ENCODE data around the gene CD99L2.

CD99L2 gene

GRCh38 chrX:150863191-150863590 is 35.3 kb downstream of the CD99L2 start:
- H2BK120ac ChIP-seq (ENCODE audit: low read depth, low read length): no peak overlapping the region
- no peak overlapping the region for H3K4me2 ChIP-seq (ENCODE audit: low read length)
- H3K18ac ChIP-seq (ENCODE audit: low read length): no peak overlapping the region
- no peaks in the 10 kb centered on the region for H3K79me1 ChIP-seq (ENCODE audit: low read length)
- no peak overlapping the region for H3K4me3 ChIP-seq (ENCODE audit: low read length)
- no peak overlapping the region for H2BK15ac ChIP-seq (replicated peaks; ENCODE audit: low read depth)
- H3K56ac ChIP-seq (ENCODE audit: low read length): no peak overlapping the region
- no peak overlapping the region for H2BK5ac ChIP-seq (ENCODE audit: low read length)
- no peak overlapping the region for H3K27ac ChIP-seq (ENCODE audit: low read depth, low read length)
- H3K36me3 ChIP-seq (ENCODE audit: control insufficient read depth, insufficient read depth, low read length): no peaks in the 10 kb centered on the region
- no peaks in the 10 kb centered on the region for H3K27me3 ChIP-seq (ENCODE audit: insufficient read depth, low read length, poor library complexity)
- H4K5ac ChIP-seq (ENCODE audit: low read length): no peak overlapping the region
- no peaks in the 10 kb centered on the region for H3K79me2 ChIP-seq (ENCODE audit: control insufficient read depth, insufficient read depth, low read length)
- H3K9ac ChIP-seq (ENCODE audit: low read length): no peak overlapping the region
- no peak overlapping the region for H3K23ac ChIP-seq (ENCODE audit: low read length)
- no peaks in the 10 kb centered on the region for H3K4me1 ChIP-seq (ENCODE audit: control insufficient read depth, low read depth, low read length)
- no peak overlapping the region for H3K4ac ChIP-seq (ENCODE audit: low read depth, low read length)
- no peak overlapping the region for H2AK5ac ChIP-seq (ENCODE audit: low read length)
- H4K8ac ChIP-seq (ENCODE audit: low read depth, low read length): no peak overlapping the region
- no peak for DNase-seq

GRCh38 chrX:150857453-150857852 is 41.0 kb downstream of the CD99L2 start:
- no peak overlapping the region for H3K4me3 ChIP-seq (ENCODE audit: low read length)
- no CpG with 5 or more reads among the region's 3 CpGs for WGBS (ENCODE audit: extremely low coverage, insufficient coverage, low lambda C conversion rate)
- no peak overlapping the region for H2BK120ac ChIP-seq (ENCODE audit: low read depth, low read length)

GRCh38 chrX:150856785-150857184 is 41.7 kb downstream of the CD99L2 start:
- no peaks in the 10 kb centered on the region for H3K79me2 ChIP-seq (ENCODE audit: control insufficient read depth, insufficient read depth, low read length)
- H3K9ac ChIP-seq (ENCODE audit: low read length): no peak overlapping the region
- H3K4me3 ChIP-seq (ENCODE audit: low read length): no peak overlapping the region
- no peak overlapping the region for H2BK5ac ChIP-seq (ENCODE audit: low read length)
- no peak overlapping the region for H3K56ac ChIP-seq (ENCODE audit: low read length)
- no peak overlapping the region for H3K23ac ChIP-seq (ENCODE audit: low read length)
- DNase-seq: no peak
- H3K4me2 ChIP-seq (ENCODE audit: low read length): no peak overlapping the region
- H3K4me1 ChIP-seq (ENCODE audit: control insufficient read depth, low read depth, low read length): no peaks in the 10 kb centered on the region
- H3K27me3 ChIP-seq (ENCODE audit: insufficient read depth, low read length, poor library complexity): no peaks in the 10 kb centered on the region
- no peak overlapping the region for H4K8ac ChIP-seq (ENCODE audit: low read depth, low read length)
- H2BK120ac ChIP-seq (ENCODE audit: low read depth, low read length): no peak overlapping the region
- no peaks in the 10 kb centered on the region for H3K79me1 ChIP-seq (ENCODE audit: low read length)
- H4K5ac ChIP-seq (ENCODE audit: low read length): no peak overlapping the region
- no CpG with 5 or more reads among the region's 1 CpG for WGBS (ENCODE audit: extremely low coverage, insufficient coverage, low lambda C conversion rate)
- no peak overlapping the region for H3K18ac ChIP-seq (ENCODE audit: low read length)
- H2BK15ac ChIP-seq (replicated peaks; ENCODE audit: low read depth): no peak overlapping the region
- no peak overlapping the region for H3K4ac ChIP-seq (ENCODE audit: low read depth, low read length)
- H3K36me3 ChIP-seq (ENCODE audit: control insufficient read depth, insufficient read depth, low read length): no peaks in the 10 kb centered on the region
- no peak overlapping the region for H2AK5ac ChIP-seq (ENCODE audit: low read length)
- no peak overlapping the region for H3K27ac ChIP-seq (ENCODE audit: low read depth, low read length)

More at GRCh38 chrX:150857453-150857852, 41.0 kb downstream of the CD99L2 start:
- Histone ChIP-seq H2BK15ac (replicated peaks; ENCODE audit: low read depth) (no peak overlapping the region), H3K27me3 (ENCODE audit: insufficient read depth, low read length, poor library complexity) (no peaks in the 10 kb centered on the region), H4K5ac (ENCODE audit: low read length) (no peak overlapping the region), H4K8ac (ENCODE audit: low read depth, low read length) (no peak overlapping the region), H3K4ac (ENCODE audit: low read depth, low read length) (no peak overlapping the region), H3K23ac (ENCODE audit: low read length) (no peak overlapping the region), H3K4me2 (ENCODE audit: low read length) (no peak overlapping the region), H3K18ac (ENCODE audit: low read length) (no peak overlapping the region), H2BK5ac (ENCODE audit: low read length) (no peak overlapping the region), H3K9ac (ENCODE audit: low read length) (no peak overlapping the region), H3K4me1 (ENCODE audit: control insufficient read depth, low read depth, low read length) (no peaks in the 10 kb centered on the region), H3K36me3 (ENCODE audit: control insufficient read depth, insufficient read depth, low read length) (no peaks in the 10 kb centered on the region), H3K79me1 (ENCODE audit: low read length) (no peaks in the 10 kb centered on the region), H2AK5ac (ENCODE audit: low read length) (no peak overlapping the region), H3K79me2 (ENCODE audit: control insufficient read depth, insufficient read depth, low read length) (no peaks in the 10 kb centered on the region), H3K27ac (ENCODE audit: low read depth, low read length) (no peak overlapping the region), H3K56ac (ENCODE audit: low read length) (no peak overlapping the region)
- DNase-seq: no peak

GRCh38 chrX:150856101-150856500 is 42.4 kb downstream of the CD99L2 start:
- H2AK5ac ChIP-seq (ENCODE audit: low read length): no peak overlapping the region
- H2BK5ac ChIP-seq (ENCODE audit: low read length): no peak overlapping the region
- no peaks in the 10 kb centered on the region for H3K27me3 ChIP-seq (ENCODE audit: insufficient read depth, low read length, poor library complexity)
- no peaks in the 10 kb centered on the region for H3K79me1 ChIP-seq (ENCODE audit: low read length)
- no peak overlapping the region for H3K9ac ChIP-seq (ENCODE audit: low read length)
- H2BK120ac ChIP-seq (ENCODE audit: low read depth, low read length): no peak overlapping the region
- WGBS (ENCODE audit: extremely low coverage, insufficient coverage, low lambda C conversion rate): no CpG with 5 or more reads among the region's 3 CpGs
- no peak overlapping the region for H2BK15ac ChIP-seq (replicated peaks; ENCODE audit: low read depth)
- H3K4ac ChIP-seq (ENCODE audit: low read depth, low read length): no peak overlapping the region
- no peaks in the 10 kb centered on the region for H3K4me1 ChIP-seq (ENCODE audit: control insufficient read depth, low read depth, low read length)
- H3K56ac ChIP-seq (ENCODE audit: low read length): no peak overlapping the region
- H3K27ac ChIP-seq (ENCODE audit: low read depth, low read length): no peak overlapping the region
- no peak overlapping the region for H3K23ac ChIP-seq (ENCODE audit: low read length)
- H3K36me3 ChIP-seq (ENCODE audit: control insufficient read depth, insufficient read depth, low read length): no peaks in the 10 kb centered on the region
- no peak overlapping the region for H3K4me2 ChIP-seq (ENCODE audit: low read length)
- no peak overlapping the region for H3K18ac ChIP-seq (ENCODE audit: low read length)
- no peaks in the 10 kb centered on the region for H3K79me2 ChIP-seq (ENCODE audit: control insufficient read depth, insufficient read depth, low read length)
- no peak overlapping the region for H3K4me3 ChIP-seq (ENCODE audit: low read length)
- DNase-seq: no peak
- no peak overlapping the region for H4K5ac ChIP-seq (ENCODE audit: low read length)
- H4K8ac ChIP-seq (ENCODE audit: low read depth, low read length): no peak overlapping the region

- no peak overlapping the region for H2BK120ac ChIP-seq (ENCODE audit: low read depth, low read length)
- H3K27ac ChIP-seq (ENCODE audit: low read depth, low read length): no peak overlapping the region
- no peaks in the 10 kb centered on the region for H3K36me3 ChIP-seq (ENCODE audit: control insufficient read depth, insufficient read depth, low read length)
- H3K9ac ChIP-seq (ENCODE audit: low read length): no peak overlapping the region
- no peak overlapping the region for H2AK5ac ChIP-seq (ENCODE audit: low read length)
- no peaks in the 10 kb centered on the region for H3K4me1 ChIP-seq (ENCODE audit: control insufficient read depth, low read depth, low read length)
- H3K56ac ChIP-seq (ENCODE audit: low read length): no peak overlapping the region
- H3K79me2 ChIP-seq (ENCODE audit: control insufficient read depth, insufficient read depth, low read length): no peaks in the 10 kb centered on the region
- no peak overlapping the region for H3K18ac ChIP-seq (ENCODE audit: low read length)
- DNase-seq: no peak
- no peak overlapping the region for H3K4me3 ChIP-seq (ENCODE audit: low read length)
- no CpG with 5 or more reads among the region's 2 CpGs for WGBS (ENCODE audit: extremely low coverage, insufficient coverage, low lambda C conversion rate)
- no peak overlapping the region for H3K4me2 ChIP-seq (ENCODE audit: low read length)
- no peak overlapping the region for H3K23ac ChIP-seq (ENCODE audit: low read length)
- H3K4ac ChIP-seq (ENCODE audit: low read depth, low read length): no peak overlapping the region
- H4K5ac ChIP-seq (ENCODE audit: low read length): no peak overlapping the region
- H3K27me3 ChIP-seq (ENCODE audit: insufficient read depth, low read length, poor library complexity): no peaks in the 10 kb centered on the region
- no peak overlapping the region for H4K8ac ChIP-seq (ENCODE audit: low read depth, low read length)
- no peak overlapping the region for H2BK15ac ChIP-seq (replicated peaks; ENCODE audit: low read depth)
- no peak overlapping the region for H2BK5ac ChIP-seq (ENCODE audit: low read length)
- H3K79me1 ChIP-seq (ENCODE audit: low read length): no peaks in the 10 kb centered on the region
Measured at GRCh38 chrX:150854856-150855255, 43.6 kb downstream of the CD99L2 start.

GRCh38 chrX:150849996-150850720 is 48.3 kb downstream of the CD99L2 start:
- no peak overlapping the region for H3K23ac ChIP-seq (ENCODE audit: low read length)
- no peak overlapping the region for H2BK5ac ChIP-seq (ENCODE audit: low read length)

More at GRCh38 chrX:150849996-150850720, 48.3 kb downstream of the CD99L2 start:
- Histone ChIP-seq H3K4me3 (ENCODE audit: low read length) (no peak overlapping the region), H3K4me1 (ENCODE audit: control insufficient read depth, low read depth, low read length) (no peaks in the 10 kb centered on the region), H3K4ac (ENCODE audit: low read depth, low read length) (no peak overlapping the region), H2AK5ac (ENCODE audit: low read length) (no peak overlapping the region), H3K36me3 (ENCODE audit: control insufficient read depth, insufficient read depth, low read length) (no peaks in the 10 kb centered on the region), H3K9ac (ENCODE audit: low read length) (no peak overlapping the region), H2BK120ac (ENCODE audit: low read depth, low read length) (no peak overlapping the region), H3K27me3 (ENCODE audit: insufficient read depth, low read length, poor library complexity) (no peaks in the 10 kb centered on the region), H3K79me2 (ENCODE audit: control insufficient read depth, insufficient read depth, low read length) (no peaks in the 10 kb centered on the region), H4K5ac (ENCODE audit: low read length) (no peak overlapping the region), H3K27ac (ENCODE audit: low read depth, low read length) (no peak overlapping the region), H3K79me1 (ENCODE audit: low read length) (no peaks in the 10 kb centered on the region), H2BK15ac (replicated peaks; ENCODE audit: low read depth) (no peak overlapping the region), H3K56ac (ENCODE audit: low read length) (no peak overlapping the region), H4K8ac (ENCODE audit: low read depth, low read length) (no peak overlapping the region), H3K18ac (ENCODE audit: low read length) (no peak overlapping the region), H3K4me2 (ENCODE audit: low read length) (no peak overlapping the region)
- WGBS (ENCODE audit: extremely low coverage, insufficient coverage, low lambda C conversion rate): no CpG with 5 or more reads among the region's 3 CpGs
- no peak for DNase-seq
